Hepatocyte (in vitro differentiated cells): Measurements from ENCODE around the gene UGT2B17.

ENCODE experiments used
- EZH2 ChIP-seq: fragments of 200-600 bp; sonication (generic); IDR thresholded peaks from 2 replicates; pipeline ENCODE4 v1.6.1; 2016; ENCODE audit warnings: antibody characterized with exemption, mild to moderate bottlenecking, borderline replicate concordance
- TF ChIP-seq, protein P1 (sequence below): fragments of 200-600 bp; sonication (generic); IDR thresholded peaks from 2 replicates; pipeline ENCODE4 v1.5.1; 2016; ENCODE audit warnings: antibody characterized with exemption, mild to moderate bottlenecking; ENCODE audit not compliant: poor library complexity

DNA sequence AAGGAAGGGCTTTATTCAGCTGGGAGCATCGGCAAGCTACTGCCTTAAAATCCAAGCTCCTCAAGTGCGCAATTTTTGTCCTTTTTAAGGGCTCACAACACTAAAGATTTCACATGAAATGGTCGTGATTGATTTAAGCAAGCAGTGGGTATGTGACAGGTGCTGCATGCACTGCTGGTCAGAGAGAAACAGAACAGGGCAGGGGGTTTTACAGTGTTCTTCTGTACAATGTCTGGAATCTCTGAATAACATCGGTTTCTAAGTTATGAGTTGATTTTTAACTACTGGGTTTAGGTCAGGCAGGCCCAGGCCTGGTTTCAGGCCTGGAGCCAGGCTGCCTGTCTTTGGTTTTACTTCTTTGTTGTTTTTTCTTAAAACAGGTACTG is 6.0 kb downstream of the UGT2B17 start:
- TF ChIP-seq, protein P1, sequence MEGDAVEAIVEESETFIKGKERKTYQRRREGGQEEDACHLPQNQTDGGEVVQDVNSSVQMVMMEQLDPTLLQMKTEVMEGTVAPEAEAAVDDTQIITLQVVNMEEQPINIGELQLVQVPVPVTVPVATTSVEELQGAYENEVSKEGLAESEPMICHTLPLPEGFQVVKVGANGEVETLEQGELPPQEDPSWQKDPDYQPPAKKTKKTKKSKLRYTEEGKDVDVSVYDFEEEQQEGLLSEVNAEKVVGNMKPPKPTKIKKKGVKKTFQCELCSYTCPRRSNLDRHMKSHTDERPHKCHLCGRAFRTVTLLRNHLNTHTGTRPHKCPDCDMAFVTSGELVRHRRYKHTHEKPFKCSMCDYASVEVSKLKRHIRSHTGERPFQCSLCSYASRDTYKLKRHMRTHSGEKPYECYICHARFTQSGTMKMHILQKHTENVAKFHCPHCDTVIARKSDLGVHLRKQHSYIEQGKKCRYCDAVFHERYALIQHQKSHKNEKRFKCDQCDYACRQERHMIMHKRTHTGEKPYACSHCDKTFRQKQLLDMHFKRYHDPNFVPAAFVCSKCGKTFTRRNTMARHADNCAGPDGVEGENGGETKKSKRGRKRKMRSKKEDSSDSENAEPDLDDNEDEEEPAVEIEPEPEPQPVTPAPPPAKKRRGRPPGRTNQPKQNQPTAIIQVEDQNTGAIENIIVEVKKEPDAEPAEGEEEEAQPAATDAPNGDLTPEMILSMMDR: no peak
- no peak for TF ChIP-seq EZH2
